OCI-LY7 (cell line): ENCODE data around the gene E4F1. TPM values are rescaled to one million over a fixed set of nuclear protein-coding genes. Genes with fewer than 3 reads are reported as not detected.

ENCODE experiments used
- BruUV-seq: library from RNA; stranded (reverse); fragments of 400-500 nt; replicated peaks from 2 replicates; lab custom pipeline; 2021; lab: Mats Ljungman, UMichigan
- CTCF ChIA-PET: fragments of 300-600 bp; sonication (Branson Sonifier 250); formaldehyde crosslinking; loops from one replicate; lab custom pipeline; 2022; ENCODE audit warnings: antibody characterized with exemption; ENCODE audit not compliant: unreplicated experiment; lab: Charles Lee
- POLR2A ChIA-PET: fragments of 300-600 bp; sonication (Branson Sonifier 250); formaldehyde crosslinking; loops from one replicate; lab custom pipeline; 2022; ENCODE audit warnings: antibody characterized with exemption; lab: Charles Lee
- DNase-seq: peaks from one replicate; pipeline ENCODE4 v3.0.0-alpha.2; 2015; ENCODE audit warnings: low spot score
- H2AFZ ChIP-seq: fragments of 200-600 bp; sonication (generic), shearing (Covaris generic); 2 replicates; pipeline ENCODE4 v1.6.1; 2014; ENCODE audit warnings: mild to moderate bottlenecking, antibody characterized with exemption, low read length, moderate library complexity
- H3K27ac ChIP-seq: fragments of 200-600 bp; sonication (generic); 2 replicates; pipeline ENCODE4 v1.5.1; 2014; ENCODE audit warnings: mixed run types, low read depth, mild to moderate bottlenecking, moderate library complexity, low read length, inconsistent platforms; ENCODE audit not compliant: poor library complexity, severe bottlenecking
- H3K36me3 ChIP-seq: fragments of 200-600 bp; sonication (generic); 2 replicates; pipeline ENCODE4 v1.6.1; 2014; ENCODE audit warnings: mild to moderate bottlenecking, antibody characterized with exemption, low read length, moderate library complexity, mixed read lengths; ENCODE audit not compliant: insufficient read depth
- H3K4me1 ChIP-seq: fragments of 200-600 bp; sonication (generic); 2 replicates; pipeline ENCODE4 v1.5.1; 2014; ENCODE audit warnings: mild to moderate bottlenecking, low read length; ENCODE audit not compliant: insufficient read depth, poor library complexity, severe bottlenecking
- H3K4me2 ChIP-seq: fragments of 200-600 bp; sonication (generic); 2 replicates; pipeline ENCODE4 v1.6.1; 2014; ENCODE audit warnings: mild to moderate bottlenecking, low read length
- H3K4me3 ChIP-seq: fragments of 200-600 bp; sonication (generic); 2 replicates; pipeline ENCODE4 v1.5.1; 2014; ENCODE audit warnings: mild to moderate bottlenecking, low read depth, low read length; ENCODE audit not compliant: poor library complexity, severe bottlenecking
- H3K79me2 ChIP-seq: fragments of 200-600 bp; sonication (generic); 2 replicates; pipeline ENCODE4 v1.6.1; 2016; ENCODE audit warnings: low read depth, mild to moderate bottlenecking, low read length, moderate library complexity, mixed read lengths; ENCODE audit not compliant: insufficient read depth
- H3K9me2 ChIP-seq: fragments of 200-600 bp; sonication (generic); 2 replicates; pipeline ENCODE4 v1.6.1; 2016; ENCODE audit warnings: mild to moderate bottlenecking, low read length, mixed read lengths; ENCODE audit not compliant: insufficient read depth
- H3K9me3 ChIP-seq: fragments of 200-600 bp; sonication (generic); 2 replicates; pipeline ENCODE4 v1.6.1; 2014; ENCODE audit warnings: mild to moderate bottlenecking, mixed run types, low read length, mixed read lengths
- H4K20me1 ChIP-seq: fragments of 200-600 bp; sonication (generic); 2 replicates; pipeline ENCODE4 v1.6.1; 2014; ENCODE audit warnings: mild to moderate bottlenecking, antibody characterized with exemption, low read length, moderate library complexity, mixed read lengths; ENCODE audit not compliant: insufficient read depth
- CTCF ChIP-seq: fragments of 200-600 bp; sonication (generic); conservative IDR thresholded peaks from 2 replicates; pipeline ENCODE4 v1.5.1; 2014; ENCODE audit warnings: mild to moderate bottlenecking, antibody characterized with exemption, low read length, moderate library complexity, mixed read lengths
- EZH2phosphoT487 ChIP-seq: fragments of 200-600 bp; sonication (generic); IDR thresholded peaks from 2 replicates; pipeline ENCODE4 v1.6.1; 2018; ENCODE audit warnings: low read depth, borderline replicate concordance, mild to moderate bottlenecking, mixed run types, antibody characterized with exemption, low read length, moderate library complexity, mixed read lengths
- intact Hi-C: fragments of 100-400 bp; cut with micrococcal nuclease; formaldehyde crosslinking; loops from one replicate; pipeline ENCODE4 v1.10.0; 2022; ENCODE audit not compliant: unreplicated experiment
- total RNA-seq, 2 experiments: library from RNA; depleted of rRNA in 1 of 2; stranded (reverse); fragments of >200 nt in 1 of 2; shearing (Covaris generic) in 1 of 2; gene quantifications; 2 replicates each; pipeline ENCODE4 v1.2.3, GENCODE V29; 2014 to 2022

Gene E4F1
- total RNA-seq, 2 experiments from 2014 or later: 42.3 to 59.6 TPM

- Histone ChIP-seq H3K4me3 (no peak overlapping the region), H3K4me2 (no peak overlapping the region), H4K20me1 (peaks cover 13% of the 10 kb centered on the region; the same call in 1 of the 2 replicates), H3K27ac (no peak overlapping the region), H2AFZ (no peak overlapping the region), H3K79me2 (peaks cover 25% of the 10 kb centered on the region; the same call in 1 of the 2 replicates), H3K36me3 (peaks cover 46% of the 10 kb centered on the region), H3K4me1 (peaks cover 31% of the 10 kb centered on the region), H3K9me3 (no peaks in the 10 kb centered on the region), H3K9me2 (no peaks in the 10 kb centered on the region)
- TF ChIP-seq EZH2phosphoT487: no peak
- no peak for TF ChIP-seq CTCF
- POLR2A ChIA-PET: interaction anchor here (1.3 kb wide), 1 partner anchor 68 kb away, joined by 3 read pairs; no protein-coding TSS in a partner anchor
- DNase-seq: no peak
- no TSS peak for BruUV-seq
- intact Hi-C loops: no loop called here
- CTCF ChIA-PET: no interaction called here
Measured at GRCh38 chr16:2208772-2209171, 14.6 kb upstream of the E4F1 start.

GRCh38 chr16:2209258-2210008 lies 14.0 kb upstream of the E4F1 start:
- no peak overlapping the region for H2AFZ ChIP-seq
- intact Hi-C loops: no loop called here
- no peaks in the 10 kb centered on the region for H3K9me3 ChIP-seq
- peaks cover 13% of the 10 kb centered on the region; the same call in 1 of the 2 replicates for H4K20me1 ChIP-seq
- H3K4me3 ChIP-seq: no peak overlapping the region
- peaks cover 31% of the 10 kb centered on the region for H3K4me1 ChIP-seq
- CTCF ChIA-PET: no interaction called here
- POLR2A ChIA-PET: no interaction called here
- no TSS peak for BruUV-seq
- H3K36me3 ChIP-seq: peaks cover 46% of the 10 kb centered on the region
- no peak for DNase-seq
- H3K9me2 ChIP-seq: no peaks in the 10 kb centered on the region
- peaks cover 26% of the 10 kb centered on the region; the same call in 1 of the 2 replicates for H3K79me2 ChIP-seq
- H3K4me2 ChIP-seq: no peak overlapping the region
- no peak overlapping the region for H3K27ac ChIP-seq
- TF ChIP-seq CTCF: no peak
- no peak for TF ChIP-seq EZH2phosphoT487

GRCh38 chr16:2210009-2210332 lies 13.4 kb upstream of the E4F1 start:
- intact Hi-C loops: no loop called here
- no peaks in the 10 kb centered on the region for H3K9me2 ChIP-seq
- H3K4me3 ChIP-seq: no peak overlapping the region
- POLR2A ChIA-PET: no interaction called here
- no peak overlapping the region for H3K4me2 ChIP-seq
- peaks cover 26% of the 10 kb centered on the region for H3K4me1 ChIP-seq
- BruUV-seq: no TSS peak
- DNase-seq: no peak
- CTCF ChIA-PET: no interaction called here
- peaks cover 26% of the 10 kb centered on the region; the same call in 1 of the 2 replicates for H3K79me2 ChIP-seq
- H4K20me1 ChIP-seq: peaks cover 13% of the 10 kb centered on the region; the same call in 1 of the 2 replicates
- no peak overlapping the region for H2AFZ ChIP-seq
- TF ChIP-seq EZH2phosphoT487 (no peak), CTCF (no peak)
- peaks cover 46% of the 10 kb centered on the region for H3K36me3 ChIP-seq
- no peak overlapping the region for H3K27ac ChIP-seq
- no peaks in the 10 kb centered on the region for H3K9me3 ChIP-seq
